SJCRH30 (cell line): ENCODE results near the gene SNCB. TPM values are rescaled to one million over a fixed set of nuclear protein-coding genes. Genes with fewer than 3 reads are reported as not detected.

Experiments used
- DNase-seq, 2 experiments: peaks; one replicate each; pipeline ENCODE4 v3.0.0-alpha.2; 2015 to 2020
- H3K27ac ChIP-seq: fragments of 250-450 bp; sonication (Bioruptor Pico); 2 replicates; pipeline ENCODE4 v1.5.1; 2020; ENCODE audit warnings: mild to moderate bottlenecking, moderate library complexity
- H3K27me3 ChIP-seq: fragments of 250-450 bp; sonication (Bioruptor Pico); 2 replicates; pipeline ENCODE4 v1.5.1; 2020; ENCODE audit warnings: mild to moderate bottlenecking, moderate library complexity
- H3K36me3 ChIP-seq: fragments of 250-450 bp; sonication (Bioruptor Pico); 2 replicates; pipeline ENCODE4 v1.5.1; 2020; ENCODE audit warnings: mild to moderate bottlenecking, moderate library complexity
- H3K4me1 ChIP-seq: fragments of 250-450 bp; sonication (Bioruptor Pico); 2 replicates; pipeline ENCODE4 v1.5.1; 2020; ENCODE audit warnings: mild to moderate bottlenecking, moderate library complexity
- H3K4me3 ChIP-seq: fragments of 250-450 bp; sonication (Bioruptor Pico); 2 replicates; pipeline ENCODE4 v1.5.1; 2020; ENCODE audit warnings: mild to moderate bottlenecking, moderate library complexity
- H3K9me3 ChIP-seq: fragments of 250-450 bp; sonication (Bioruptor Pico); replicated peaks from 2 replicates; pipeline ENCODE4 v1.5.1; 2020; ENCODE audit warnings: mild to moderate bottlenecking, moderate library complexity
- total RNA-seq: library from RNA; depleted of rRNA; stranded (reverse); fragments of >200 nt; shearing (Covaris generic); gene quantifications from 2 replicates; pipeline ENCODE4 v1.2.3, GENCODE V29; 2014

Gene SNCB
- total RNA-seq, 1 experiment from 2014 or later = not detected

- no peak for DNase-seq
- peaks cover 35% of the 10 kb centered on the region for H3K27me3 ChIP-seq
- H3K36me3 ChIP-seq = no peaks in the 10 kb centered on the region
- H3K27ac ChIP-seq = no peak overlapping the region
- H3K9me3 ChIP-seq = no peaks in the 10 kb centered on the region
- no peak overlapping the region for H3K4me3 ChIP-seq
- H3K4me1 ChIP-seq = no peaks in the 10 kb centered on the region; the same call in 1 of the 2 replicates
Measured at GRCh38 chr5:176626876-176627236, 3.5 kb downstream of the SNCB start.

- Histone ChIP-seq H3K27ac (no peak overlapping the region), H3K4me3 (no peak overlapping the region), H3K4me1 (peaks cover 6% of the 10 kb centered on the region; the same call in 1 of the 2 replicates), H3K27me3 (peaks cover 33% of the 10 kb centered on the region), H3K9me3 (no peaks in the 10 kb centered on the region), H3K36me3 (no peaks in the 10 kb centered on the region)
- DNase-seq = no peak
Measured at GRCh38 chr5:176625966-176626875, 4.1 kb downstream of the SNCB start.

GRCh38 chr5:176625512-176625911 lies 4.8 kb downstream of the SNCB start:
- no peak overlapping the region for H3K27ac ChIP-seq
- H3K4me3 ChIP-seq = no peak overlapping the region
- H3K27me3 ChIP-seq = peaks cover 33% of the 10 kb centered on the region
- DNase-seq = no peak
- H3K36me3 ChIP-seq = no peaks in the 10 kb centered on the region
- H3K4me1 ChIP-seq = peaks cover 8% of the 10 kb centered on the region; the same call in 1 of the 2 replicates
- no peaks in the 10 kb centered on the region for H3K9me3 ChIP-seq

- H3K4me3 ChIP-seq = no peak overlapping the region
- DNase-seq = no peak
- H3K4me1 ChIP-seq = peaks cover 8% of the 10 kb centered on the region; the same call in 1 of the 2 replicates
- H3K27me3 ChIP-seq = peaks cover 33% of the 10 kb centered on the region
- no peaks in the 10 kb centered on the region for H3K36me3 ChIP-seq
- no peaks in the 10 kb centered on the region for H3K9me3 ChIP-seq
- no peak overlapping the region for H3K27ac ChIP-seq
Measured at GRCh38 chr5:176624938-176625337, 5.4 kb downstream of the SNCB start.

- Histone ChIP-seq H3K27ac (no peak overlapping the region), H3K36me3 (no peaks in the 10 kb centered on the region), H3K9me3 (no peaks in the 10 kb centered on the region), H3K4me3 (no peak overlapping the region), H3K4me1 (peaks cover 8% of the 10 kb centered on the region; the same call in 1 of the 2 replicates), H3K27me3 (peaks cover 33% of the 10 kb centered on the region)
- DNase-seq = no peak
Measured at GRCh38 chr5:176624142-176624541, 6.2 kb downstream of the SNCB start.

- H3K27ac ChIP-seq = no peak overlapping the region
- peaks cover 8% of the 10 kb centered on the region; the same call in 1 of the 2 replicates for H3K4me1 ChIP-seq
- DNase-seq = peak; percentile 63
- H3K4me3 ChIP-seq = no peak overlapping the region
- H3K36me3 ChIP-seq = no peaks in the 10 kb centered on the region
- H3K9me3 ChIP-seq = no peaks in the 10 kb centered on the region
- peaks cover 20% of the 10 kb centered on the region for H3K27me3 ChIP-seq
Measured at GRCh38 chr5:176621661-176622079, 8.7 kb downstream of the SNCB start.

- Histone ChIP-seq H3K4me1 (peaks cover 12% of the 10 kb centered on the region), H3K36me3 (no peaks in the 10 kb centered on the region), H3K4me3 (no peak overlapping the region), H3K27ac (no peak overlapping the region), H3K27me3 (peaks cover 8% of the 10 kb centered on the region; the same call in 1 of the 2 replicates), H3K9me3 (no peaks in the 10 kb centered on the region)
- no peak for DNase-seq
Measured at GRCh38 chr5:176620333-176620981, 9.9 kb downstream of the SNCB start.

GRCh38 chr5:176619569-176620332 lies 10.6 kb downstream of the SNCB start:
- Histone ChIP-seq H3K9me3 (no peaks in the 10 kb centered on the region), H3K27me3 (peaks cover 1% of the 10 kb centered on the region; the same call in 1 of the 2 replicates), H3K4me1 (peaks cover 16% of the 10 kb centered on the region), H3K4me3 (no peak overlapping the region), H3K36me3 (no peaks in the 10 kb centered on the region), H3K27ac (no peak overlapping the region)
- DNase-seq = no peak

- H3K27me3 ChIP-seq = no peaks in the 10 kb centered on the region; the same call in 1 of the 2 replicates
- H3K27ac ChIP-seq = no peak overlapping the region
- no peak for DNase-seq
- no peaks in the 10 kb centered on the region for H3K9me3 ChIP-seq
- H3K4me3 ChIP-seq = no peak overlapping the region
- peaks cover 20% of the 10 kb centered on the region for H3K4me1 ChIP-seq
- no peaks in the 10 kb centered on the region for H3K36me3 ChIP-seq
Measured at GRCh38 chr5:176619203-176619568, 11.1 kb downstream of the SNCB start.

GRCh38 chr5:176618783-176619182 lies 11.6 kb downstream of the SNCB start:
- Histone ChIP-seq H3K9me3 (no peaks in the 10 kb centered on the region), H3K36me3 (no peaks in the 10 kb centered on the region), H3K4me3 (no peak overlapping the region), H3K27ac (no peak overlapping the region), H3K4me1 (peaks cover 22% of the 10 kb centered on the region), H3K27me3 (no peaks in the 10 kb centered on the region; the same call in 1 of the 2 replicates)
- no peak for DNase-seq

- no peaks in the 10 kb centered on the region for H3K27me3 ChIP-seq
- H3K4me1 ChIP-seq = peaks cover 21% of the 10 kb centered on the region
- no peak for DNase-seq
- no peaks in the 10 kb centered on the region for H3K9me3 ChIP-seq
- H3K36me3 ChIP-seq = no peaks in the 10 kb centered on the region
- no peak overlapping the region for H3K27ac ChIP-seq
- H3K4me3 ChIP-seq = no peak overlapping the region
Measured at GRCh38 chr5:176616511-176616910, 13.8 kb downstream of the SNCB start.

GRCh38 chr5:176614805-176615478 lies 15.4 kb downstream of the SNCB start:
- Histone ChIP-seq H3K27ac (no peak overlapping the region), H3K9me3 (no peaks in the 10 kb centered on the region), H3K4me1 (peaks cover 17% of the 10 kb centered on the region), H3K36me3 (no peaks in the 10 kb centered on the region), H3K4me3 (no peak overlapping the region), H3K27me3 (no peaks in the 10 kb centered on the region)
- DNase-seq = peak; percentile 66 to 75

- Histone ChIP-seq H3K9me3 (no peaks in the 10 kb centered on the region), H3K27ac (no peak overlapping the region), H3K4me1 (peaks cover 17% of the 10 kb centered on the region), H3K36me3 (no peaks in the 10 kb centered on the region), H3K27me3 (no peaks in the 10 kb centered on the region), H3K4me3 (no peak overlapping the region)
- DNase-seq = no peak
Measured at GRCh38 chr5:176612855-176613254, 17.5 kb downstream of the SNCB start.

GRCh38 chr5:176612008-176612407 lies 18.3 kb downstream of the SNCB start:
- Histone ChIP-seq H3K9me3 (no peaks in the 10 kb centered on the region), H3K27me3 (no peaks in the 10 kb centered on the region), H3K27ac (no peak overlapping the region), H3K4me1 (peaks cover 17% of the 10 kb centered on the region), H3K4me3 (no peak overlapping the region), H3K36me3 (no peaks in the 10 kb centered on the region)
- DNase-seq = no peak
